Ovary (tissue), 9 donors: Measurements from ENCODE around the gene PDE6H. TPM values are rescaled to one million over a fixed set of nuclear protein-coding genes. Genes with fewer than 3 reads are reported as not detected.

ENCODE experiments used
- DNase-seq, 5 donors: peaks; one replicate each; pipeline ENCODE4 v3.0.0-alpha.2; 2019 to 2020
- H3K27ac ChIP-seq, 2 donors: fragments of 200-600 bp; one replicate each; pipeline versions ENCODE4 v1.5.1 to v1.8.0; 2019 to 2022
- H3K27me3 ChIP-seq: fragments of 200-600 bp; one replicate; pipeline ENCODE4 v1.8.0; 2022
- H3K36me3 ChIP-seq: fragments of 200-600 bp; sonication (generic); one replicate; pipeline ENCODE4 v1.5.1; 2019
- H3K4me1 ChIP-seq: one replicate; pipeline ENCODE4 v1.8.1; 2013; ENCODE audit warnings: mild to moderate bottlenecking, moderate library complexity; ENCODE audit not compliant: insufficient read depth
- H3K4me3 ChIP-seq: fragments of 200-600 bp; sonication (generic); one replicate; pipeline ENCODE4 v1.5.1; 2017
- H3K9me3 ChIP-seq, 2 donors: fragments of 200-600 bp in 1 of 2; sonication (generic) in 1 of 2; one replicate each; pipeline versions ENCODE4 v1.5.1 to v1.8.1; 2013 to 2019; ENCODE audit warnings: mild to moderate bottlenecking in 1 of 2, moderate library complexity in 1 of 2
- EP300 ChIP-seq: sonication (generic); formaldehyde crosslinking; IDR thresholded peaks from one replicate; pipeline ENCODE4 v1.6.1; 2017; ENCODE audit warnings: antibody characterized with exemption
- POLR2A ChIP-seq: fragments of 450-650 bp; IDR thresholded peaks from one replicate; pipeline ENCODE4 v1.6.1; 2017; ENCODE audit warnings: antibody characterized with exemption, mild to moderate bottlenecking, moderate library complexity
- WGBS, 3 donors: extraction: QIAGEN DNeasy Blood & Tissue Kit in 1 of 3; methylation state at CpG; one replicate each; pipeline versions ENCODE4 v1.1.5 to v1.1.7; 2013 to 2017; 5-methylcytosine and 5-hydroxymethylcytosine counted together
- intact Hi-C, 4 donors: fragments of 100-400 bp; cut with DNase I; formaldehyde crosslinking; loops; one replicate each; pipeline versions ENCODE4 v1.11.0 to v1.15.1; 2022 to 2023
- polyA plus RNA-seq, 2 donors: library from polyadenylated mRNA; stranded (reverse); fragments of 200-250 nt in 1 of 2; fragments of 350-450 nt in 1 of 2; fragmentation: Illumina TruSeq in 1 of 2; extraction: RNeasy Lipid Tissue Mini Kit (QIAGEN cat#74804) in 1 of 2; gene quantifications; one replicate each; pipeline ENCODE4 v1.2.3, GENCODE V29; 2013 to 2014
- total RNA-seq, 7 donors: library from RNA; depleted of rRNA in 2 of 7; stranded (reverse); fragments of >200 nt in 2 of 7; fragmentation: NEBNext Ultra II Directional in 3 of 7; extraction: Animal tissue kit (Norgen Biotek cat#: 25700) in 3 of 7; gene quantifications; one replicate each; pipeline versions ENCODE4 v1.1.0 to v1.2.4, GENCODE V29; 2016 to 2023
- TF ChIP-seq, protein P1 (sequence below), 3 donors: fragments of 450-650 bp in 2 of 3; fragments of 200-600 bp in 1 of 3; IDR thresholded peaks; one replicate each; pipeline versions ENCODE4 v1.5.1 to v1.8.0; 2016 to 2022; ENCODE audit warnings: antibody characterized with exemption in 3 of 3, mild to moderate bottlenecking in 1 of 3
- donor health status: DM: no; HTN: no; CAD: no; lungs with moderate emphysema.
- donor health status: DM: no; HTN: no; CAD: no.
- donor health status: Bipolar disorder and iron deficiency.
- donor health status: DM: yes; HTN: yes; CAD: no.
- donor health status: DM: no; HTN: no; CAD: no.
- donor health status: DM: yes; HTN: yes; CAD: no.

Gene PDE6H
- total and polyA plus RNA-seq, 9 donors: not detected

DNA sequence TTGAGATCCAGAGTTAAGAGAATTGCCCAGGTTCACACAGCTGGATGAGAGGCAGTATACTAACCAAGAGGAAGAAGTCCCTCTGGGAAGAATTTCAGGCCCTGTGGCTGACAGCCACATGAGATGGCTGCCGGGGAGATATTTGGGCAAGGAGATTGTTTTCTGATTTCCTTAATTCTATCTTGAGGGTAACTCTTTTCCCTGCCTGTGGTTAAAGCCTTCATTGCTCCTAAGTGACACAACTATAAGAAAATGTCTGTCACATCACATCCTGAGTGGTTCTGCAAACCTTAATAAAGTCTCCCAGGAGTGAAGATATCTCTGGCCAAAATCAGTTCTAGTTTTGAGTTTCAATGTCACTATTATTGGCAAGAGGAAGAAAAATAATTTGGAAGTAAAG lies 21.0 kb upstream of the PDE6H start:
- Histone ChIP-seq H3K4me1 (peaks cover 9% of the 10 kb centered on the region), H3K36me3 (no peaks in the 10 kb centered on the region), H3K27ac (no peak overlapping the region), H3K4me3 (no peak overlapping the region), H3K27me3 (no peaks in the 10 kb centered on the region), H3K9me3 (no peaks in the 10 kb centered on the region)
- TF ChIP-seq POLR2A: no peak
- TF ChIP-seq, protein P1, sequence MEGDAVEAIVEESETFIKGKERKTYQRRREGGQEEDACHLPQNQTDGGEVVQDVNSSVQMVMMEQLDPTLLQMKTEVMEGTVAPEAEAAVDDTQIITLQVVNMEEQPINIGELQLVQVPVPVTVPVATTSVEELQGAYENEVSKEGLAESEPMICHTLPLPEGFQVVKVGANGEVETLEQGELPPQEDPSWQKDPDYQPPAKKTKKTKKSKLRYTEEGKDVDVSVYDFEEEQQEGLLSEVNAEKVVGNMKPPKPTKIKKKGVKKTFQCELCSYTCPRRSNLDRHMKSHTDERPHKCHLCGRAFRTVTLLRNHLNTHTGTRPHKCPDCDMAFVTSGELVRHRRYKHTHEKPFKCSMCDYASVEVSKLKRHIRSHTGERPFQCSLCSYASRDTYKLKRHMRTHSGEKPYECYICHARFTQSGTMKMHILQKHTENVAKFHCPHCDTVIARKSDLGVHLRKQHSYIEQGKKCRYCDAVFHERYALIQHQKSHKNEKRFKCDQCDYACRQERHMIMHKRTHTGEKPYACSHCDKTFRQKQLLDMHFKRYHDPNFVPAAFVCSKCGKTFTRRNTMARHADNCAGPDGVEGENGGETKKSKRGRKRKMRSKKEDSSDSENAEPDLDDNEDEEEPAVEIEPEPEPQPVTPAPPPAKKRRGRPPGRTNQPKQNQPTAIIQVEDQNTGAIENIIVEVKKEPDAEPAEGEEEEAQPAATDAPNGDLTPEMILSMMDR (IDR thresholded peaks at IDR 0.05): no peak
- TF ChIP-seq EP300: no peak
- intact Hi-C loops: loop anchor here in 1 of 4 donors (10.0 kb wide), 1 partner anchor 57 kb away; no protein-coding TSS in a partner anchor
- WGBS, 3 donors: 52 to 84% (median 60%) methylated on average over 1 of the region's 1 CpG
- no peak for DNase-seq

GRCh38 chr12:14952299-14952921 lies 20.4 kb upstream of the PDE6H start:
- Histone ChIP-seq H3K4me1 (peaks cover 9% of the 10 kb centered on the region), H3K4me3 (no peak overlapping the region), H3K27ac (no peak overlapping the region), H3K36me3 (no peaks in the 10 kb centered on the region), H3K9me3 (no peaks in the 10 kb centered on the region), H3K27me3 (no peaks in the 10 kb centered on the region)
- TF ChIP-seq, protein P1 (IDR thresholded peaks at IDR 0.05): no peak
- TF ChIP-seq EP300 (no peak), POLR2A (no peak)
- 54 to 59% (median 56%) methylated on average over 7 of the region's 7 CpGs for WGBS, 3 donors
- intact Hi-C loops: loop anchor here in 1 of 4 donors (10.0 kb wide), 1 partner anchor 58 kb away; no protein-coding TSS in a partner anchor
- peak in 1 of 5 donors; percentile 31 for DNase-seq

- no peaks in the 10 kb centered on the region for H3K9me3 ChIP-seq
- TF ChIP-seq, protein P1 (IDR thresholded peaks at IDR 0.05): no peak
- no peak for TF ChIP-seq EP300
- H3K27ac ChIP-seq: no peak overlapping the region
- intact Hi-C loops: loop anchor here in 1 of 4 donors (10.0 kb wide), 1 partner anchor 59 kb away; no protein-coding TSS in a partner anchor
- H3K4me1 ChIP-seq: peaks cover 6% of the 10 kb centered on the region
- no peaks in the 10 kb centered on the region for H3K27me3 ChIP-seq
- no peak for DNase-seq
- no peaks in the 10 kb centered on the region for H3K36me3 ChIP-seq
- WGBS, 3 donors: 87 to 95% (median 93%) methylated on average over 1 of the region's 1 CpG
- H3K4me3 ChIP-seq: no peak overlapping the region
Measured at GRCh38 chr12:14953752-14954151, 19.1 kb upstream of the PDE6H start.

DNA sequence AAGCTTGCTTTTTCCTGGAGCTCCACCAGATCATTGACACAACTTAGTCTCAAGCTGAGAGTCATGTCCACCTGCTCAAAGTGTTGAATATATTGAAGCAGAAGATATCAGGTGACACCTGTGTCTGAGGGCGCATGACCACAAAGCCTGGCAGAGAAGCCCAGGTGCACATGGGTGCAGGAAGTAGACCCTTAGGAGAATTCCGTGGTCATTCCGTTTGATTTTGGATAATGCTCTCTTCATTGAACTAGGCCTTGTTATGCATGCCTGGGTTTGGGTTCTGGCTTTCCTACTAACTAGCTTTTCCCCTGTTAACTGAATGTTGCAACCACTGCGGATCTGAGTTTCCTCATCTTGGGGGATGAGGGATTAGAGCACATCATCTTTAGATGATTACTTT lies 18.6 kb upstream of the PDE6H start:
- no peaks in the 10 kb centered on the region for H3K27me3 ChIP-seq
- H3K27ac ChIP-seq: no peak overlapping the region
- 93 to 98% (median 96%) methylated on average over 4 of the region's 4 CpGs for WGBS, 3 donors
- TF ChIP-seq, protein P1 (IDR thresholded peaks at IDR 0.05): no peak
- TF ChIP-seq POLR2A: no peak
- TF ChIP-seq EP300: no peak
- intact Hi-C loops: loop anchor here in 1 of 4 donors (10.0 kb wide), 1 partner anchor 59 kb away; no protein-coding TSS in a partner anchor
- no peaks in the 10 kb centered on the region for H3K9me3 ChIP-seq
- no peak overlapping the region for H3K4me3 ChIP-seq
- H3K36me3 ChIP-seq: no peaks in the 10 kb centered on the region
- DNase-seq: no peak
- H3K4me1 ChIP-seq: peaks cover 4% of the 10 kb centered on the region
